ENCODE data around the gene USP22. TPM values are rescaled to one million over a fixed set of nuclear protein-coding genes. Genes with fewer than 3 reads are reported as not detected.

USP22 gene
- total RNA-seq, 4 donors from 2014 or later = 101 to 128 (median 104) TPM

DNA sequence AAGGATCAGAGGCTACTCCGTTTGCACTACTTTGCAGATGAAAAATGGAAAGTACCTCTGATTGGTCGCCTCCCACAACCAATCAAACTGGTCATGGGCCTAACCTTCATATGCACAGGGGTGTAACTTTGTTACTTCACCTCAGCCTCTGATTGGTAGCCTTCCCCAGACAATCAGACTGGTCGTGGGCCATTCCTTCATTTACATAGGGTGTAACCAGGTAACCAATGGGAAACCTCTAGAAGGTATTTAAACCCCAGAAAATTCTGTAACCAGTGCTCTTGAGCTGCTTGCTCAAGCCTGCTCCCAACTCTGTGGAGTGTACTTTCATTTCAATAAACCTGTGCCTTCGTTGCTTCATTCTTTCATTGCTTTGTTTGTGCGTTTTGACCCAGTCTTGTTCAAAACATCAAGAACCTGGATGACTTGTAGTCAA lies 39.2 kb upstream of the USP22 start:
- WGBS, 2 donors (ENCODE audit: low coverage in 1 of 2) = 71 to 89% methylated on average over 3 of the region's 5 CpGs
- no peak overlapping the region for H3K4me3 ChIP-seq

DNA sequence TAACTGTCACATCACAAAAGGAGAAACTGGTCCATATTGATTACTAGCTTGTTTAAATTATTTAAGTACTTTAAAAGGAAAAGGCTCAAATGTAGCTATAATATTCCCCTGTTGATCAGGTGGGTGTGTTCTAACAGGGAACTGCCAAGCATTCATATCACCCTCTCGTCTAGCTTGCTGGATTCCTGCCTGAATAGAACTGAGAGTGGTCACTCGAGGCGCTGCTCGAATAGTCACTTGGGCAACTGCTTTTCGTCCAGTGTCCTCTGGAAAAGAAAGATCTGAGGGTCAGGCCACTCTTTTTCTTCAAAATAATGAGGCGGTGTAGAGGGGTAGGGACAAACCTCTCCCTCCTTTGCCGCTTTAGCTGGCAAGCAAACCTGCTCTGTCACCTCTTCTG lies 36.4 kb upstream of the USP22 start:
- Histone ChIP-seq H3K36me3 (no peaks in the 10 kb centered on the region), H3K27ac (no peak overlapping the region), H3K9me3 (no peaks in the 10 kb centered on the region), H3K4me3 (no peak overlapping the region), H3K27me3 (no peaks in the 10 kb centered on the region), H3K4me1 (peaks cover 0 to 41% (median 3%) of the 10 kb centered on the region in 3 donors)
- ATAC-seq = no peak
- WGBS, 2 donors (ENCODE audit: low coverage in 1 of 2) = 67 to 78% methylated on average over 2 to 7 of the region's 7 CpGs
- TF ChIP-seq POLR2AphosphoS5 (IDR thresholded peaks at IDR 0.05) (no peak), POLR2A (IDR thresholded peaks at IDR 0.05) (no peak), CTCF (IDR thresholded peaks at IDR 0.05) (no peak), EP300 (IDR thresholded peaks at IDR 0.05) (no peak)

More for the DNA sequence above, 39.2 kb upstream of the USP22 start:
- Histone ChIP-seq H3K9me3 (no peaks in the 10 kb centered on the region), H3K27me3 (no peaks in the 10 kb centered on the region), H3K36me3 (no peaks in the 10 kb centered on the region), H3K27ac (no peak overlapping the region), H3K4me1 (peaks cover 0 to 18% (median 0%) of the 10 kb centered on the region in 3 donors)
- no peak for ATAC-seq
- no peak for TF ChIP-seq CTCF (IDR thresholded peaks at IDR 0.05)
- TF ChIP-seq POLR2AphosphoS5 (IDR thresholded peaks at IDR 0.05) = no peak
- TF ChIP-seq EP300 (IDR thresholded peaks at IDR 0.05) = no peak
- TF ChIP-seq POLR2A (IDR thresholded peaks at IDR 0.05) = no peak

DNA sequence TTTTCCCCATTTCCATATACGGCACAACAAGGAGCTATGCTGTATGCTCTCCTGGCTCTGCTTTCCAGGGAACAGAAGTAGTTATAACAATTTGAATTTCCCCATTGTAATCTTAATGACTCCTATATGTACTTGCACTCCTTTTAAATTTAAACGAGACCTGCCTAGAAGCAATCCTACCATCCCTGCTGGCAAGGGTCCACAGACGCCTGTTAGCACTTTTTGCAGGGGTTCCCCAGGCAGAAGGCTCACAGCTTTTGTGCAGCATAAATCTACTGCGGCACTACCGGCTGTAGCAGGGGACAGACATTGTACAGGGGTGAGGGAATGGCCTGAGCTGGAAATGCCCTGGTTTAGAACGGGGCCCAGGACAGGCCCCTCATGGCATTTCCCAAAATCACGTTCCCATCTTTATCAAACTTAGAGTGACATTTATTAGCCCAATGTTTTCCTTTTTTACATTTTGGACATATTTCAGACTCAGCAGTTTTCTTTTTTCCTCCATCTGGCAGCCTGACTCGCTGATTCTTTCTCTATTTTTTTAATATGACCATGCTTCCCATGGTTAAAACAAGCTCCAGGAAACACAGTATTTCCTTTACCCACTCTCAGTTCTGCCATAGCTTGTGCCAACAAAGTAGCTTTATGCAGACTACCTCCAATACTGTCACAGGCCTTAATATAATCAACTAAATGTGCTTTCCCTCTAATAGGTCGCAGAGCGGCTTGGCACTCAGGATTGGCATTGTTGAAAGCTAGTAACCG lies 35.4 kb upstream of the USP22 start:
- 52 to 56% methylated on average over 8 to 9 of the region's 11 CpGs for WGBS, 2 donors (ENCODE audit: low coverage in 1 of 2)
- Histone ChIP-seq H3K4me1 (peaks cover 0 to 41% (median 3%) of the 10 kb centered on the region in 3 donors), H3K27me3 (no peaks in the 10 kb centered on the region), H3K36me3 (no peaks in the 10 kb centered on the region), H3K4me3 (no peak overlapping the region), H3K9me3 (no peaks in the 10 kb centered on the region), H3K27ac (no peak overlapping the region)
- TF ChIP-seq EP300 (IDR thresholded peaks at IDR 0.05) (no peak), POLR2AphosphoS5 (IDR thresholded peaks at IDR 0.05) (no peak)
- ATAC-seq = no peak

DNA sequence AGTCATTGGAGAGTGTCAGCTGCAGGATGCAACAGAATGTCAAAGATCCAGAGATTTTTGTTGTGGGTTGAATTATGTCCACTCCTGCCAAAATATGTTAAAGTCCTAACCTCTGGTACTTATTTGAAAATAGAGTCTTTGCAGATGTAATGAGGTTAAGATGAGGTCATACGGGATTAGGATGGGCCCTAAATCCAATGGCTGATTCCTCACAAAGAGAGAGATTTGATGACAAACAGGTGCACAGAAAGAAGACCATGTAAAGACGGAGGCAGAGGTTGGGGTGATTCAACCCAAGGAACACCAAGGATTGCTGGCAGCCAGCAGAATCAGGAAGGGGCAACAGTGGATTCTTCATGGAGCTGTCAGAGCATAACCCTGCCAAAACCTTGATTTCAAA lies 34.5 kb upstream of the USP22 start:
- no peak overlapping the region for H3K4me3 ChIP-seq
- H3K9me3 ChIP-seq = no peaks in the 10 kb centered on the region
- H3K27ac ChIP-seq = peak overlapping the region in 1 of 4 donors; percentile 12
- ATAC-seq = no peak
- no peak for TF ChIP-seq POLR2AphosphoS5 (IDR thresholded peaks at IDR 0.05)
- TF ChIP-seq POLR2A (IDR thresholded peaks at IDR 0.05) = no peak
- TF ChIP-seq EP300 (IDR thresholded peaks at IDR 0.05) = no peak
- TF ChIP-seq CTCF (IDR thresholded peaks at IDR 0.05) = no peak
- H3K27me3 ChIP-seq = no peaks in the 10 kb centered on the region
- peaks cover 0 to 41% (median 3%) of the 10 kb centered on the region in 3 donors for H3K4me1 ChIP-seq
- no peaks in the 10 kb centered on the region for H3K36me3 ChIP-seq
- WGBS, 2 donors (ENCODE audit: low coverage in 1 of 2) = 83 to 86% methylated on average over 2 of the region's 2 CpGs

GRCh38 chr17:21076242-21076641 lies 33.4 kb upstream of the USP22 start:
- Histone ChIP-seq H3K27me3 (no peaks in the 10 kb centered on the region), H3K27ac (peak overlapping the region in 2 of 4 donors; percentile 70 to 81), H3K4me1 (peaks cover 0 to 41% (median 3%) of the 10 kb centered on the region in 3 donors), H3K4me3 (no peak overlapping the region), H3K9me3 (no peaks in the 10 kb centered on the region), H3K36me3 (no peaks in the 10 kb centered on the region)
- 89% methylated on average over 3 of the region's 3 CpGs; no CpG with 5 or more reads in 1 of the 2 donors for WGBS, 2 donors (ENCODE audit: low coverage in 1 of 2)
- no peak for TF ChIP-seq POLR2A (IDR thresholded peaks at IDR 0.05)
- TF ChIP-seq CTCF (IDR thresholded peaks at IDR 0.05) = no peak
- TF ChIP-seq EP300 (IDR thresholded peaks at IDR 0.05) = no peak
- TF ChIP-seq POLR2AphosphoS5 (IDR thresholded peaks at IDR 0.05) = no peak
- ATAC-seq = no peak

All from gastroesophageal sphincter (tissue), 4 donors.